Brain microvascular endothelial cell (primary cell): ENCODE data around the gene WDR48.

Experiments
- DNase-seq: peaks from one replicate; pipeline ENCODE4 v3.0.0-alpha.2; 2020
- H3K27ac ChIP-seq: fragments of 250-450 bp; sonication (Bioruptor Pico); 2 replicates; pipeline ENCODE4 v1.5.1; 2020; ENCODE audit warnings: mild to moderate bottlenecking, moderate library complexity
- H3K27me3 ChIP-seq: fragments of 250-450 bp; sonication (Bioruptor Pico); replicated peaks from 2 replicates; pipeline ENCODE4 v1.5.1; 2020; ENCODE audit warnings: mild to moderate bottlenecking
- H3K36me3 ChIP-seq: fragments of 250-450 bp; sonication (Bioruptor Pico); replicated peaks from 2 replicates; pipeline ENCODE4 v1.5.1; 2020; ENCODE audit warnings: mild to moderate bottlenecking
- H3K4me3 ChIP-seq: 2 replicates; pipeline ENCODE4 v1.5.1; 2011; ENCODE audit warnings: low read depth, mild to moderate bottlenecking, control low read depth, low read length, moderate library complexity
- in situ Hi-C: cut with HindIII; loops from 2 replicates; pipeline ENCODE4 v1.10.0; 2017; ENCODE audit warnings: low sequenced_read_pairs, low pct_ligation_motif_present
- TF ChIP-seq, protein P1 (sequence below): IDR thresholded peaks from 2 replicates; pipeline ENCODE4 v1.5.1; 2011; ENCODE audit warnings: low read depth, mild to moderate bottlenecking, moderate library complexity, low read length, control low read depth, inconsistent platforms; ENCODE audit errors: missing control alignments

WDR48 gene

DNA sequence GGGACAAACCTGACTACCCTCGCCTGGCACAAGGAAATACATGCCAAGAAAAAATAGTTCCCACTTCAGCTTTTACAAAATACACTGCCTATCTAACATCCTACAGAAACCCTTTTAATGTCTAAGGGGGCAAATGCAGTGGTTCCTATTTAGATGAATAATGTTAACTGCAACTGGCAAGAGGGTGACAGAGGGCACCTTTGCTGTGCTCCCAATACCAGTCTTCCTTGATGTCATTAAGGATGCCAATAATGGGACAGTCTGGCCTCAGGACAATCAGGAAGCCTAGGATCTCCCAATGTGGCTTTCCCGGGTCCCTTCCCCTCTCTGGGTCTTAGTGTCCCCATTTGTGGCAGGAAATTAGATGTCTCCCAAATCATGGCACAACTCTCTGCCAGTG is 87.6 kb downstream of the WDR48 start:
- TF ChIP-seq, protein P1, sequence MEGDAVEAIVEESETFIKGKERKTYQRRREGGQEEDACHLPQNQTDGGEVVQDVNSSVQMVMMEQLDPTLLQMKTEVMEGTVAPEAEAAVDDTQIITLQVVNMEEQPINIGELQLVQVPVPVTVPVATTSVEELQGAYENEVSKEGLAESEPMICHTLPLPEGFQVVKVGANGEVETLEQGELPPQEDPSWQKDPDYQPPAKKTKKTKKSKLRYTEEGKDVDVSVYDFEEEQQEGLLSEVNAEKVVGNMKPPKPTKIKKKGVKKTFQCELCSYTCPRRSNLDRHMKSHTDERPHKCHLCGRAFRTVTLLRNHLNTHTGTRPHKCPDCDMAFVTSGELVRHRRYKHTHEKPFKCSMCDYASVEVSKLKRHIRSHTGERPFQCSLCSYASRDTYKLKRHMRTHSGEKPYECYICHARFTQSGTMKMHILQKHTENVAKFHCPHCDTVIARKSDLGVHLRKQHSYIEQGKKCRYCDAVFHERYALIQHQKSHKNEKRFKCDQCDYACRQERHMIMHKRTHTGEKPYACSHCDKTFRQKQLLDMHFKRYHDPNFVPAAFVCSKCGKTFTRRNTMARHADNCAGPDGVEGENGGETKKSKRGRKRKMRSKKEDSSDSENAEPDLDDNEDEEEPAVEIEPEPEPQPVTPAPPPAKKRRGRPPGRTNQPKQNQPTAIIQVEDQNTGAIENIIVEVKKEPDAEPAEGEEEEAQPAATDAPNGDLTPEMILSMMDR, result no peak
- no peaks in the 10 kb centered on the region for H3K27me3 ChIP-seq
- DNase-seq, result no peak
- in situ Hi-C loops, result no loop called here
- no peak overlapping the region for H3K4me3 ChIP-seq
- peaks cover 45% of the 10 kb centered on the region for H3K36me3 ChIP-seq
- no peak overlapping the region for H3K27ac ChIP-seq

DNA sequence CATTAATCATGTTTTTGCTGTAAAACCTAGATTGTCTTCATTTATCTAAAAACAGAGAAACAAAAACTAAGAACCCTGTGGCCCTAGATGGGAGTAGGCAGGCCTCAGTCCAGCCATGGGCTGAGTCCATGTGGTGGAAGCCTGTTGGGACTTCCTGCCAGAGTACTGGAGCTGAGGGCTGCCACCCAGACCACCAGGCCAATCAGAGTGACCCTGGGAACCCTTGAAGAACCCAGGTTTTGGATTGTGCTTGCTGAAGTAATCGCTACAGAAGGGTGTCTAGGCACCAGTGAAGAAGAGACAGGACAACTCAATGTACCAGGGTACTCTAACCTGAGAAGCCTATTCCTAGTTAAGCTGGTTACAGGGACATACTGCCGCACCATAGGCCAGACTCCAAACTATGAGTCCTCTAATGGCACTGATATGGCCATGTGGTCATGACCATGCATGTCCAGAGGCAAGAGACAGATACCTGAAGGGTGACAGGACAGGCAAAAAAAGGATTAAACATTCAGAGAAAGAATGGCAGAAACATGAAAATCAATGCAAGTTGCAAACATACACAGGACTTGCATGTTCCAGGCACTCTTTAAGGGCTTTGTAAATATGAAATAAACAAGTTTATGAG is 88.6 kb downstream of the WDR48 start:
- Histone ChIP-seq H3K27me3 (no peaks in the 10 kb centered on the region), H3K4me3 (no peak overlapping the region), H3K36me3 (peaks cover 53% of the 10 kb centered on the region), H3K27ac (no peak overlapping the region)
- TF ChIP-seq, protein P1, result no peak
- DNase-seq, result no peak
- in situ Hi-C loops, result no loop called here

DNA sequence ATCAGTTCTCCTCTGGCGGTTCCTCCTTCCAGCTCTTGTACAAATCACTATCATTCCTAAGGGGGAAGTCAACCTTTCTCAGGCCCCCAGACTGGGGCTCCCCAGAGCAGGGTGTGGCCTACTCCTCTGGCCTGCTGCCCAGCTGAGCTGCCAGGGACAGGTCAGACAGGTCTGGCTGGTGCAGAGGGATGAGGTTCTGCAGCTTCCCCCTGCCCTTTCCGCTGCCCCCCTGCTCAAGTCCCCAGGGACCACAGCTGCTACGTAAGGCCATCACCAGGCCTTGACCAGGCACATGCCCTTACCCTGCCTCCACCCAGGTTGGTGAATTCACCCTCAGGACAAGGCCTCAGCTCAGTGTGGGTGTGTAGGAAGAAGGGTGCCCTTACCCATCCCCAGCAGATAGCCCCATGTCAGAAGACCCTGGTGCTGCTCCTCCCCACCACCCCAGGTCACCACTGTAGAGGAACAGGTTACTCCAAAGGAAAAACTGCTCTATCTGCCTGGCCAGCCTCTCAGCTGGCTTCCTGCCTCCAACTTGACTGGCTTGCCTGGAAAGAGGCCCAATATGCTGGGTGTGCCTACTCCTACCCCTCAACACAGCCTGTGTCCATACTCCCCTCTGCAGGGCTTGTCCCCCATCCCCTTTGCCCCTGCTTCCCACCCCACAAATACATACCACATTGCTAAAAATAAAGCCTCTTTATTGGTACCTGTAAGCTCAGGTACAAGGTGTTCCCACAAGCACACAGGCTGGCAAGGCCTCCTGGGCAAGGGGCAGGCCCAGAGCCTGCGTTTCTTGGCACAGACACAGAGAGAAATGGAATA is 89.6 kb downstream of the WDR48 start:
- peaks cover 62% of the 10 kb centered on the region for H3K36me3 ChIP-seq
- no peak overlapping the region for H3K4me3 ChIP-seq
- no peak overlapping the region for H3K27ac ChIP-seq
- H3K27me3 ChIP-seq, result no peaks in the 10 kb centered on the region
- TF ChIP-seq, protein P1, result no peak
- in situ Hi-C loops, result no loop called here
- no peak for DNase-seq

DNA sequence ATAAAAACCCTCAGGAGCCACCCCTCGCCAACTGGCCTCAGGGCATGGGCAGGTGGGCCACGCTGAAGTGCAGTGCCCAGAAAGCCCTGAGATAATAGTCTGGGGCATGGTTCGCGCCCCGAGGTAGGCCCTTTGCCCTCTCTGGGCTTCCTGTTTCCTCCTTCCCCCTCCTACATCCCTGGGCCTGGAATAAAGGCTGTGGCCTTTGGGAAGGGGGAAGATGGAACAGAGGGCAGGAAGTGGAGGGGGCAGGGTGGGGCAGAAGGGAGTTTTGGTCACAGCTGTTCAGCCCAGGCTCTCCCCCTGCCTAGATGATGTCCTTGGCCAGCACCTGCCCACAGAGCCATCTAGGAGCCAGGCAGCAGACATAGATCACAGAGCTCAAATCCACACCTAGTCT is 90.3 kb downstream of the WDR48 start:
- no peak for DNase-seq
- H3K36me3 ChIP-seq, result peaks cover 63% of the 10 kb centered on the region
- H3K27me3 ChIP-seq, result no peaks in the 10 kb centered on the region
- TF ChIP-seq, protein P1, result no peak
- in situ Hi-C loops, result no loop called here
- no peak overlapping the region for H3K27ac ChIP-seq
- no peak overlapping the region for H3K4me3 ChIP-seq

DNA sequence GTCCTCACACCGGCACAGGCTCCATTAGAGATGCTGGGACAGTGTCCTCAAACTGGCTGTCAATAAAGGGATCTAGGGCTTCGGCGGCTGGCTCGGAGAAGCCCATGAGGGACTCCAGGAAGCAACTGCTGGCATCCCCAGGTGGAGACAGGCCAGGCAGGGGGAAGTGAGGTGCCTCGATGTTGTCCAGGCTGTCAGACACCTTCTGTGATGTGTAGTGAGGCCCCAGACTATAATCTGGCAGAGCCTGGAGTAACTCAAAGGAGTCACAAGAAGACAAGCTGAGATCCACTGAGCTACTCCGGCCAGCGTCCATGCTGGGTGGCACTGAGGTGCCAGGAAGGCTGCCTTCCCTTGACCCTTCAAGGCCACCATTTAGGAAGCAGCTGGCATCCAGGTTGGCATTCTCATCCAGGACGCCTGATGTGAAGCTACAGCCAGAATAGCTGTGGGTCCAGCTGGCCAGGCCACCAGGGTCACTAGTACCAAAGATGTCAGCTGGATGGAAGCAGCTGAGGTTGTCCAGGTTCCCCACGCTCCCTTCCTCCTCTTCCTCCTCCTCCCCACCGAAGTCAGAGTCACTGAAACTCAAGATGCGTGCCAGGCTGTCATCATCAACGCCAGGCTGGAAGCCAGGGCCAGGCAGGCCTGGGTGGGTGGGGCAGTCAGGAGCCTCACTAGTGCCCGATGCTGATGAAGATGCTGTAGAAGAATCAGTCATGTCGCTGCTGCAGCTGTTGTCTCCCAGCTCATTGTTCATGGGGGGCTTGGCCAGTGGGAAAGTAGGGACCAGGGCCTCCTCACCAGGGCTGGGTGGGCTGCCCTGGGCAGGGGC is 91.5 kb downstream of the WDR48 start:
- Histone ChIP-seq H3K27me3 (no peaks in the 10 kb centered on the region), H3K27ac (no peak overlapping the region), H3K4me3 (no peak overlapping the region), H3K36me3 (peaks cover 63% of the 10 kb centered on the region)
- TF ChIP-seq, protein P1, result no peak
- no peak for DNase-seq
- in situ Hi-C loops, result no loop called here
